NCI-H510A treated with DMSO at 0.1 percent for 48 hours (cell line): Measurements from ENCODE around the gene FALEC.

Source experiments
- DNase-seq: peaks from one replicate; lab custom pipeline; 2025; lab: John Stamatoyannopoulos, UW

FALEC gene

DNA sequence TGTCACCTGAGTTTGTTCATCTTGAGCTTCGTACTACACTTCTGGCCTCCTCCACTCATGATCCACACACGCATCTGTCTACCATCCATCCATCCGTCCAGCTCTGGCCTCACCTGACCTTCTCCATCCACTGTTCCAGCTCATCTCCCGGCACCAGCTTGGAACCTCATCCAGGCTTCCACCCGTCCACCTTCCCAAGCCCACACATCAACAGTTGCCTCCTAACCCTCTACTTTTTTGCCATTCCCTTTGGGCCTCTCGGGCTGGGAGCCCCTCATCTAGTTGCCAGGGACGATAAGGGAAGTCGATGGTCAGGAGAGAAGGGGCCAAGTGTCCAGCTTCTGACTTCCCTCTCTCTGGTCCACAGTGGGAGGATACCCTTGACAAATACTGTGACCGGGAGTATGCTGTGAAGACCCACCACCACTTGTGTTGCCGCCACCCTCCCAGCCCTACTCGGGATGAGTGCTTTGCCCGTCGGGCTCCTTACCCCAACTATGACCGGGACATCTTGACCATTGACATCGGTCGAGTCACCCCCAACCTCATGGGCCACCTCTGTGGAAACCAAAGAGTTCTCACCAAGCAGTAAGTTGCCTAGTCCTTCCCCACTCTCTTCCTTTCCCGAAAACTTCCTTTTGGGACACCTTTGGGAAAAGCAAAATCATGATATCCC, 3.4 kb upstream of the FALEC start:
- no peak for DNase-seq

DNA sequence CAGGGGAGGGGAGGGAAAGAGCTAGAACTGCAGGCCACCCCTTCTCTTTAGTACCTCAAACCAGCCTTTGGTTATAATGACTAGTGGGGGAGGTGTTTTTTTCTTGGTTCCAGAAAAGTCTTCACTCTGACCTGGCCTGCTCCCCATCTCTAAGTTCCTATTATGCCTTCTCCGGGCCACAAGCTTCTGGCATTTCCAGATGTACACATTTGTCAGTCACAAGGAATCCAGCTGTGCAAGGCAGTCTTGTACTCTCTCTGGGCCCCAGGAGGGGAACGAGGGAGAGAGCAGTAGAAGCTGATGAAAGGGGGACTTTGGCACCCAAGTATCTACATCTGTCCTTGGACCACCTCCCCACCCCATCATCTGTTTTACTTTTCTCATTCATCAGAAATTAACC, 2.7 kb upstream of the FALEC start:
- DNase-seq: no peak

DNA sequence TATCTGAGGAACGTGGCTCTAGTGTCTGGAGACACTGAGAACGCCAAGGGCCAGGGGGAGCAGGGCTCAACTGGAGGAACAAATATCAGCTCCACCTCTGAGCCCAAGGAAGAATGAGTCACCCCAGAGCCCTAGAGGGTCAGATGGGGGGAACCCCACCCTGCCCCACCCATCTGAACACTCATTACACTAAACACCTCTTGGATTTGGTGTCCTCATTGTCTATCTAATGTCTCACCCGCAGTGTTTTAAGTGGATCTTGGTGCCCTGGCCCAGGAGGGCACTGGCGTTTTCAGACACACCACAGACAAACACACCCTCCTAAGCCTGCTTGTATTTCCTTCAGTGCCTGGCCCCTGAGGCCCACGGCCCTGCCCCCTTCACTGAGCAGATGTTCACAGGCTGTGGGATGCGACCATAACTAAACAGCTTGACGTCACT, 2.2 kb upstream of the FALEC start:
- DNase-seq: no peak

DNA sequence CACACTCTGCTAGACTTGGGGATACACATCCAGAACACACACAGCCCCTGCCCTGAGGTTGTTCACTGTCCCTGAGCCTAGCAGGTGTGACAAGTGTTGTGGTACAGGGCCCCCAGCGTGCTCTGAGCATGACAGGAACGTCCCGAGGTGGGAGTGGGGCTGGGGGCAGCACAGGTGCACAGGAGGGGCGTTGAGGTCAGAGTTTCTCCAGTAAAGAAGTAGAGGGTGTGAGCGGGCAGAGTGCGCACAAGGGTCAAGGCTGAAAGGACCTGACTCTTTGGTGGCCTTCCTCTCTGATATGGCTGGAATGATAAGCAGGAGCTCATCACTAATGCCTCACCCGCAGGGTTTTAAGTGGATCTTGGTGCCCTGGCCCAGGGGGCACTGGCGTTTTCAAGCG, 1.3 kb upstream of the FALEC start:
- DNase-seq: no peak

DNA sequence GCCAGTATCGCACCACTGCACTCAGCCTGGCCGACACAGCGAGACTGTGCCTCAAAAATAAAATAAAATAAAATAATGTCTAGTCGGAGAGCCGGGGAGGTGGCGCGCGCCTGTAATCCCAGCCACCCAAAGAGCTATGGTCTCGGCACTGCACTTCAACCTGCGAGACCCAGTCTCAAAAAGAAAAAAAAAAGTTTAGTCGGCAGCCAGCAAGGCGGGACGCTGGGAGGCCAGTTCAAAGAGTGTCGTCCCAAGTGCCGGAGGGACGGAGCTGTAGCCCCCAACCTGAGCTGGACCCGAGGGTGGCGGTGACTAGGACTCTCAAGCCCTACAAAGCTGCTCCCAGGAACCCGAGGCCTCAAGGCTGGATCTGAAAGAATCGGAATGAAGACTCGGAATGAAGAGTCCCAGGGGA, 632 bp upstream of the FALEC start:
- DNase-seq: no peak

DNA sequence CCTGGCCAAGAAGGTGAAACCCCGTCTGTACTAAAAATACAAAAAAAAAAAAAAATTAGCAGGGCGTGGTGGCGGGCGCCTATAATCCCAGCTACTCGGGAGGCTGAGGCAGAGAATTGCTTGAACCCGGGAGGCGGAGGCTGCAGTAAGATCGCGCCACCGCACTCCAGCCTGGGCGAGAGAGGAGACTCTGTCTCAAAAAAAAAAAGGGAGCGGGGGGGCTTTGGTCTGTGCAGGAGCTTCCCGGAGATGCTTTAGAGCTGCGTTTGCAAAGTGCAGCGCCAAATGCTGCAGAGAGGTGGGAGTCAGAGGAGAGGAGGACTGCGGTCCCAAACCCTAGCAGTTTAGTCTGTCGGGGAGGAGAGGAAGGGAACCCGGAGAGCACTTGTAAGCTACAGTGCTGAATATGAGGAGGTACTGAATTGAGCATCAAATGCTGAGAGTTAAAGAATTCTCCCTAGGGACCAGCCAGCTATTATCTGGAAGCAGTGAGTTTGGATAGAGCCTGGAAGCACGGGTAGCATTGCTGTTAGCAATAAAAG, 569 bp downstream of the FALEC start:
- no peak for DNase-seq

DNA sequence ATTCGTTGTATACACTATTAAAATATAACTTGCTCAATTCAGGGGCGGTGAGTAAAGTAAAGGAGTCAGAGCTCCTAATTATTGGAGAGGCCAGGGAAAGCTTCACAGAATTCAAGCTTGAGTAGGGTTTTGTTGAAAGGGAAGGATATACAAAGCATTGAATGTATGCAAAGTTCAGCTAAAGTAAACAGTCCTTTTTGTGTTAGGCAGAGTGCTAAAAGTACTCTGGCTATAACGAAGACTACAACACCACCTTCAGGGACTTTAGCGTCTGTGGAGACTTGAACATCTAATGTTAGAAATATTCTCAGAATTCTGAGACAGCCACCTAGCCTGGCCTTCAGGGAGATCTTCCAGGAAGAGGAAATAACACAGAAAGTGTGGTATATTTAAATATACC, 1.1 kb downstream of the FALEC start:
- DNase-seq: no peak

DNA sequence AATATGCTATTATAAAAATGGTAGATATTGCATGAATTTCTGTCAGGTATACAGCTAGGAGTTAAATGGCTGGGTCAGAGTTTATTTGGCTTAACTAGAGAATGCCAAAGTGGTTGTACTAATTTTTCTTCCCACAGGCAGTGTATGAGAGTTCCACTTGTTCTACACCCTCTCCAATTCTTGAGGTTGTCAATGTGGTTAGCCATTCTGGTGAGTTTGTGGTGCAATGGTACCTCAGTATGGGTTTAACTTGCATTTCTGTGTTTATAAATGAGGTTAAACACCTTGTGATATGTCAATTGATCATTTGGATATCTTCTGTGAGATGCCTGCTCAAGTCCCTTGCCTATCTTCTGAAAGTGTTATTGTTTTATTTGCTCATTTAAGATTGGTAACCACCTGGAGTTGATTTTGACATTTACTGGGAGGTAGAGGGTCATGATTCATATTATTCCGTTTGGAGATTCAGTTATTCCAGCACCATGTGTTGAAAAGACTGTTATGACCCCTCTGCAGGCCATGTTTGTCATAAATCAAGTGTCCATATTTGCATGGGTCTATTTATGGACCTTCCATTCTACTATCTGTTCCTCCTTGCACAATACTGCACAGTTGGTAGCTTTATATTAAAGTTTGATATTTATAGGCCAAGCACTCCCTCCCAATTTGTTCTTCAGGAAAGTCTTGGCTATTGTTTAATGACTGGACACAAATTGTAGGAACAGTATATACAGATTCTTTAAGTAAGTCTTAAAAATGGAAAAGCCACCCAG, 5.8 kb downstream of the FALEC start:
- no peak for DNase-seq

DNA sequence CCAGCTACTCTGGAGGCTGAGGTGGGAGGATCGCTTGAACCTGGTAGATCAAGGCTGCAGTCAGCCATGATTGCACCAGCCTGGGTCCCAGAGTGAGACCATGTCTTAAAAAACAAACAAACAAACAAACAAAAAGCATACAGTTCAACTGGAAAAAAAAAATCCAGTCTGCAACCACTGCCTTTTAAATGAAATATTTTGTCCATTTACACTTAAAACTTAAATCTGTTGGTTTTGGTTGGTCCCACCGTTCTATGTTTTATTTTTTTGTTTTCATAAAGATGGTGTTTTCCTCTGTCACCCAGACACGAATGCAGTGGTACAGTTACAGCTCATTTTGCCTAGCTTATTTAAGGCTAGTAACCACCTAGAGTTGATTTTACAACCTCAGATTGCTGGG, 9.8 kb downstream of the FALEC start:
- no peak for DNase-seq

DNA sequence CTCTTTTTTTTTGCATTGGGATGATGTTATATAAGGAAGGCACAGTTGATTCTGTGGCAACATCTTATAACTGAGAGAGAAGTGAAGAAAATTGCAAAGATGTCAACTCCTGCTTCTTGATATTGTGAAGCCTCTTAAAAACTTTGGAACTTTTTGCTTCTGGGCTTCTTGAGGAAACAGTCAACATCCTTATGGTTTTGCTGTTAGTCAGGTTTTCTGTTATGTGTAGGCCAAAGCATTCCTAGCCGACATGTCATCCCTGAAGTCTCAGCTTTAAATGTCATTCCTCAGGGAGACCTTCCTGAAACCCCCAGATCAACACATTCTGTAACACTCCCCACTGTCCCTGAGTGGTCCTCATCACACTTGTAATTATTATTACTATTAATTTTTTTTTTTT, 12.6 kb downstream of the FALEC start:
- no peak for DNase-seq

DNA sequence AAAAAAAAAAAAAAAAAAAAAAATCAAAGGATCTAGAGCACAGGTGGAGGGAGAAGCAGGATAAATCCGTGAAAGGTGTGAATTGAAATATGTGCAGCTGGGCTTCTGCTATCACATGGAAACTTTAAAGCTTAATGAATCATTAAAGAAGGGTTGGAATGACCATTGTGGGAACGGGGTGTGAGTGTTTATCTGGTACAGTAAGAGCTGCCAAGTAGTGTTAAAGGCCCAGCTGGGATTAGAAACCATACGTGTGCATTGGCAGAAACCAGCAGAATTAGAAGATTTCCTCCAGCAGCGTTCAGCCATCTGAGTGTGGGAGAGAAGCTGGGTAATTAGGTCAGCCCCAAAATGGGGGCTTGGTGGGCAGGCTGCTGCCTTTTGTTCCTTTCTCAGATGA, 13.5 kb downstream of the FALEC start:
- no peak for DNase-seq

DNA sequence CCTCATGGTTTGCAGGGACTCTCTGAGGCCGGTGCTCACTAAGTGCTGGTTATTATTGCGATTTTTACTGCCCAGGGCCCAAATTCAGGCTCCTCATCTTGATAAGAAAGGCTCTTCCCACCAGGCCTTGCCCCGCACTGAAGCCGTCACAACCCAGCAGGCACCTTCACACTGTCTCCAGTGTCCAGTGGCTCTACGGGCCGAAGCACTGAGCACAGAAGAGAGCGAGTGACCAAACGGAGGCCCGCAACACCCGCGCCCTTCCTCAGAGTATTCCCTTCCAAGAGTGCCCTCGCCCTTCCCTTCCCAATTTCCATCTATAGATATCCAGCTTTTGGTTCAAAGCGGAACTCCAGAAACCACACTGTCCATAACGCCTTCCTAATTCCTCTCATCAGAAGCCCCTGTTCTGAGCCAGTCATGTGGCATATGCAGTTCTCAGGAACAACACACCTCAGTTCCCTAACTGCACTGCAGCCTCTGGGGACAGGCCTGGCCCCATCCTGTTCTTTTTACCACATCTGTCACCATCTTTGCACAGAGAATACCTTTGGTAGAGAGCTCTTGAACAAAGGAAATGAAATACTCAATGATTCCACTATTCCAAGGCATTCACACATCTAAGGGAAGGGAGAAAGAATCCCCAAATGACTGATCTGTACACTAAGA, 15.1 kb downstream of the FALEC start:
- no peak for DNase-seq

DNA sequence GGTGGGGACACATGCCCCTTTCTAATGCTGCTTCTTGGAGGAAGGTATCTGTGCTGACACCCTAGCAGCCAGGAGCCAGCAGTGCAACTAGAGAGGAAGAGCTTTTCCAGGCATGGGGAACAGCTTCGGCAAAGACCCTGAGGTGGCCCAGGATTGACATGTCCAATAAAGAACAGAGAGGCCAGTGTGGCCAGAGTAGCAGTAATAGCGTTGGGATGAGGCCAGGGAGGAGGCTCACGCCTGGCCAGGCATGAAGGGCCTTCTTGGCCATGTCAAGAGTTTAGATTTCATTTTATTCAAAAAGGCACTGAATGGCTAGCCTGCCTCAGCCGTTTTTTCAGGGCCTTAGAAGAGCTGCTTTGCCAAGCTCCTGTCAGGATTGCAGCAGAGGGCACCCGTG, 17.3 kb downstream of the FALEC start:
- no peak for DNase-seq

DNA sequence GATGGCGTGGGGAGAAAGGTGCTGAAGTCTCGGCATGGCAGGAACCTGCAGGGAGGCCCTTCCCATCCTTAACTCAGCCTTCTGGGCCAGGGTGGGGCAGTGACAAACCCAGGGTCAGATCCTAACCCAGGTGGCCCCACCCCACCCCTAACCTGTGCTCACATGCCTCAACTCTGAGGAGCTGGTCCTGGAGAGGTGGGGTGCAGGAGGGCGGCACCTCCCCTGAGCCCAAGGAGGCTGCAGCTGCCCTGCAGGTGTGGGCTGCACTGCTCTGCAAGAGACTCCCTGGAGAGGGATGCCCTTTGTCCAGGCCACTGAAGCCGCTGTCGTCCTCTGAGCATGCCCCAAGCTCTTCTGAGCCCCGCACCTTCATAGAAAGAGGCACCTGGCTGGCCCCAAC, 18.4 kb downstream of the FALEC start:
- DNase-seq: no peak

DNA sequence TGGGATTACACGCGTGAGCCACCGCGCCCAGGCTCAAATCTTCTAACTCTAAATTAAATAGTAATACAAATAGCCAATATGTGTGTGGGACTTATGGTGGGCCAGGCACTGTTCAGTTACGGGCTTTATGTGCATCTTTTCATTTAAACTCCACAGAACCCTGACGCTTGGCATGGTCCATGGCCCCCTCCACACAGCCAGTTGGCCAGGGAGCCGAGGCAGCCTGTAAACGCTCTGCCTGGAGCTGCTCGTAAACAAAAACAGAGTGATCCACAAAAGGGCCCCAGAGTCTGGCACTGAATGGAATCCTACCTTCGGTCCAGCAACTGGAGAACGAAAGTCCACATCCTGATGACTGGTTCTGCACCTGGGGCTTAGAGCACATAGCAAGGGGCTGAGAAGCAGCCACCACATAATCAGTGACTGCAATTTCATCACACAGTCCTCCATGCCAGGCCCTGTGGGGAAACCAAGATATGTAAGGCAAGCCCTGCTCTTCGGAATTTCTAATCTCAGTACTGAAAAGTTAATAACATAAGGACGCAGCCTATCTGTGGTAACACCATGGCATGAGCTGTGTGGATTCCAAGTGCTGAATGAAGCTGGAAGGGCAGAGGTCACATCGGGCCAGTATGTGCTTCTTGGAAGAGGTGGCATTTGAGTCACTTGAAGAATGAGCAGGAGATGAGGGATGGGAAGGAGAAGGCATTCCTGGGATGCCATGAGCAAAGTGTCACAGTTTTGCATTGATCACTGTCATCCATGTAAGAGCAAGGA, 20.1 kb downstream of the FALEC start:
- no peak for DNase-seq

DNA sequence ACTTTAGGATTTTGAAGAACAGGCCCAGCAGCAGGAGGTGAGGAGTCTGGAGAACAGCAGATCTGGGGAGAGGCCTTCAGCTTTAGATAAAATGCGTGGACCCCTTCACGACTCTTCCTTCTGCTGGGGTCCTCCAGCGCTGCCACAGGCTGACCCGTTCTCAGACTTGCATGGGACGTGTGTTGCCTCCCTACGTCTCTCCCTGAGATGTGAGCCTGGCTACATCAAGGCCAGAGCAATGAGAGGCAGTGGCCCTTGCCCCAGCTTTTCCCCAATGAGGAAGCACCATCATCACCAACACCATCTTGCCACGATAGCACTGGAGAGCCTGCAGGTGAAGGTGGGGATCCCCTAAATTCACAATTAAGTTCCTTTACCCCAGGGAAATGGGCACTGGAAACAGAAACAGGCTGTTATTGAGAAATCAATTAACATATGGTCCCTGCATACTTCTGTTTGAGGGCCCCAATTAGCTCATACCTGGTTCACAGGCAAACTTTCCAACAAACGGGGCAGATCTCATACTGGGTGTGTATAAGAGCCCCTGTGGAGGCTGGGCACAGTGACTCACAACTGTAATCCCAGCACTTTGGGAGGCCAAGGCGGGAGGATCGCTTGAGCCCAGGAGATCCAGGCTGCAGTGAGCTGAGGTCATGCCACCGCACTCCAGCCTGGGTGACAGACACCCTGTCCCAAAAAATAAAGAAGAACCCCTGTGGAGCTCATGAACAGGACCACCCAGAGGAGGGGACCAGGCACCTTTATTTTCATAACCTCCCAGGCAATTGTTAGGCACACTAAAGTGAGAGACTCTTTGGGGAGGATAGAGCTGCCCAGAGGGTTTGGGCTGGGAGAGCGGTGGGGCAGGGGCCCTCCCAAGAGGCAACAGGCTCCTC, 21.5 kb downstream of the FALEC start:
- no peak for DNase-seq

DNA sequence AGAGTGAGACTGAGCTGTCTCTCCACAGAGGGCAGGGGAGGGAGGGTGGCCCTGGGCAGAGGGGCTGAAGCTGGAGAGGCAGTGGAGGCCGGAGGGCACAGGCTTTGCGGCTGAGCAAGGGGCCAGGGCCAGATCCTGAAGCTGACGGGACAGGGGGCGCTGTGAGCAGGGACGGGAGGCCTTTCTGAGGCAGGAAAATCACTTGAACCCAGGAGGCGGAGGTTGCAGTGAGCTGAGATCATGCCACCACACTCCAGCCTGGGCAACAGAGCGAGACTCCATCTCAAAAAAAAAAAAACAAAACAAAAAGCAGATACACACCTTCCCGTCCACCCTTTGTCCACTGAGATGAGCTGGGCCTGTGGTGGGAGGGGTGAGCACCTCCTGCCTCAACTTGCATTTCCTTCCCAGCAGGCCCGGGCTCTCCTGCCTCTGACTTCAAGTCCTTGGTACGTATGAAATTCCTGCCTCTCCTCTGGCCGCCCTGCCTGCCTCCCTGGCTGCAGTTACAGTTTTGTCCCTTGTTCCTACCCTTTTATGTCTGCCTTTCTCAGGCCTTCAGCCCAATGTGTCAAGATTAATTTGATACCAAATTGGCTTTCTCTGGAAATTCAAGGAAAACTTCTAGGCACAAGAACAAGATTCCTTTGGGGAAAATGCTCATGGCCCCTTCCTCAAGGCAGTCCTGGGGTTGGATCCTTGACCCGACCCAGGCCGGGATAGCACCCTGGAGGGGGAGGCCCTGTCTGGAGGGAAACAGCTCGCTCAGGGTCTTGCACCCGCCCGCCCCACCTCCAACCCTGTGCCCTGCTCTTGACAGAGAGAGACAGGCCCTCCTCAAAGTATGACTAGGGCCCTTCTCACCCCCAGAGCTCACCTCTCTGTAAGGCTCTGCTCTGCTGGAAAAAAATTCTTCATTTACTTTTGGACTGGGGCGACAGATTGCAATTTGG, 22.5 kb downstream of the FALEC start:
- DNase-seq: no peak

DNA sequence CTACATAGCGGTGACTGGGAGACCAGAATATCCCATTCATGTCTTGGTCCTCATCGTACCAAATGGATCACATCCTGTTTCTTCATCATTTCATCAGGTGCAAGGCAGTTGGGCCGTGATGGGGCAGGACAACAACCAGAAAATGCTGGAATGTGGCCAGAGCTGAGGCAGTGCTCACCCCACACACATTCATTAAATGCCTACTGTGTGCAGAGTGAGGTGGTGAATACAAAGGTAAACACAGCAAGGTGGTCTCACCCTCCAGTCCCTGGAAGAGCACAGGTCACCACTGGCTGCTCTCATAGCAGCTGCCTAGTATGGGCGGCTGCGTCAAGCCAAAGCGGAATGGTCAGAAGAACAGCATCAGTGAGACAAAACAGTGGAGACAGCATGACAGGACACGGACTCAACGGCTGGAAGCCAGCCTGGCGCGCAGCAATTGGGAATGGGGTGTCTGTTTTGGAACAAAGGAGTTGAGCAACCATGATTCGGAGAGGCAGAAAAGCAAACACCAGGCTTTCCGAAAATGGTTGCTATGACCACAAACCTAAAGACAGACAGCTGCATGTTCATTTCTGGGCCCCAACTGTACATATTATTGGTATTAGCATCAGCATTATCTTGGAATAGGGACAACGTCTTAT, 28.1 kb downstream of the FALEC start:
- DNase-seq: no peak

DNA sequence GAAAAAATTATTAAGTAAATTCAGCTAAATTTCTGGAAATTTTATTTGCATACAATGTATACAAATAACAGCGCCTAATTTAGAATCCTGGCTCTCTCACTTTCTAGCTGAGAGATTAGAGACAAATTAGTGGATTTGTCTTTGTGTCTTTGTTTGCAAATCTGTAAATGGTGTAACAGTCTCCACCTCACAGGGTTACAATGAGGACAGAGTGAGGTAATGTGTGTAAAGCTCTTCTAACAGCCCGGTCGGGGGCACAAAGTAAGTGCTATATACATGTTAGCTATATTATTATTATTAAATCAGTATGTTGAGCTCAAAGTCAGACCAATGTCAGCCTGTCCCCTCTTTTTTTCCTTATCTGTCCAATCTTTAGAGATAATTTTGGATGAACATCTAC, 28.7 kb downstream of the FALEC start:
- no peak for DNase-seq
